ENCODE data around the gene TOMM20.

TOMM20 gene

GRCh38 chr1:235151033-235151432 lies 22.4 kb upstream of the TOMM20 start:
- Histone ChIP-seq H3K4me2 (ENCODE audit: low read length) (no peak overlapping the region), H3K79me2 (no peaks in the 10 kb centered on the region), H3K36me3 (ENCODE audit: control insufficient read depth, insufficient read depth, low read length) (no peaks in the 10 kb centered on the region), H3K9me3 (ENCODE audit: control insufficient read depth, low read length) (no peaks in the 10 kb centered on the region), H2AFZ (no peak overlapping the region), H3K9ac (no peak overlapping the region), H3K4me1 (no peaks in the 10 kb centered on the region), H3K27me3 (ENCODE audit: control insufficient read depth, insufficient read depth, low read length) (no peaks in the 10 kb centered on the region), H3K27ac (no peak overlapping the region), H3K4me3 (ENCODE audit: low read depth, low read length) (no peak overlapping the region)
- TF ChIP-seq CTCF (IDR thresholded peaks at IDR 0.05), result no peak

- Histone ChIP-seq H3K9me3 (ENCODE audit: control insufficient read depth, low read length) (no peaks in the 10 kb centered on the region), H3K27ac (no peak overlapping the region), H3K36me3 (ENCODE audit: control insufficient read depth, insufficient read depth, low read length) (no peaks in the 10 kb centered on the region), H2AFZ (no peak overlapping the region), H3K4me2 (ENCODE audit: low read length) (no peak overlapping the region), H3K4me3 (ENCODE audit: low read depth, low read length) (no peak overlapping the region), H3K9ac (no peak overlapping the region), H3K27me3 (ENCODE audit: control insufficient read depth, insufficient read depth, low read length) (no peaks in the 10 kb centered on the region), H3K79me2 (no peaks in the 10 kb centered on the region), H3K4me1 (no peaks in the 10 kb centered on the region)
- TF ChIP-seq CTCF (IDR thresholded peaks at IDR 0.05), result no peak
Observed at GRCh38 chr1:235149824-235150223, 21.2 kb upstream of the TOMM20 start.

- H3K4me3 ChIP-seq (ENCODE audit: low read depth, low read length), result no peak overlapping the region
- H3K27me3 ChIP-seq (ENCODE audit: control insufficient read depth, insufficient read depth, low read length), result no peaks in the 10 kb centered on the region
- no peak overlapping the region for H3K4me2 ChIP-seq (ENCODE audit: low read length)
- no peaks in the 10 kb centered on the region for H3K36me3 ChIP-seq (ENCODE audit: control insufficient read depth, insufficient read depth, low read length)
- no peaks in the 10 kb centered on the region for H3K79me2 ChIP-seq
- H3K9me3 ChIP-seq (ENCODE audit: control insufficient read depth, low read length), result no peaks in the 10 kb centered on the region
- no peak overlapping the region for H2AFZ ChIP-seq
- no peaks in the 10 kb centered on the region for H3K4me1 ChIP-seq
- H3K9ac ChIP-seq, result no peak overlapping the region
- no peak for TF ChIP-seq CTCF (IDR thresholded peaks at IDR 0.05)
- no peak overlapping the region for H3K27ac ChIP-seq
Observed at GRCh38 chr1:235147269-235147668, 18.6 kb upstream of the TOMM20 start.

GRCh38 chr1:235145639-235146038 lies 17.0 kb upstream of the TOMM20 start:
- no peaks in the 10 kb centered on the region for H3K9me3 ChIP-seq (ENCODE audit: control insufficient read depth, low read length)
- TF ChIP-seq CTCF (IDR thresholded peaks at IDR 0.05), result no peak
- no peak overlapping the region for H3K4me2 ChIP-seq (ENCODE audit: low read length)
- no peaks in the 10 kb centered on the region for H3K4me1 ChIP-seq
- H3K4me3 ChIP-seq (ENCODE audit: low read depth, low read length), result no peak overlapping the region
- H3K9ac ChIP-seq, result no peak overlapping the region
- no peak overlapping the region for H3K27ac ChIP-seq
- no peak overlapping the region for H2AFZ ChIP-seq
- no peaks in the 10 kb centered on the region for H3K27me3 ChIP-seq (ENCODE audit: control insufficient read depth, insufficient read depth, low read length)
- H3K36me3 ChIP-seq (ENCODE audit: control insufficient read depth, insufficient read depth, low read length), result no peaks in the 10 kb centered on the region
- no peaks in the 10 kb centered on the region for H3K79me2 ChIP-seq

- no peaks in the 10 kb centered on the region for H3K36me3 ChIP-seq (ENCODE audit: control insufficient read depth, insufficient read depth, low read length)
- no peak overlapping the region for H3K27ac ChIP-seq
Observed at GRCh38 chr1:235142991-235143390, 14.4 kb upstream of the TOMM20 start.

More at GRCh38 chr1:235142991-235143390, 14.4 kb upstream of the TOMM20 start:
- no peaks in the 10 kb centered on the region for H3K4me1 ChIP-seq
- H3K4me2 ChIP-seq (ENCODE audit: low read length), result no peak overlapping the region
- no peak for TF ChIP-seq CTCF (IDR thresholded peaks at IDR 0.05)
- no peaks in the 10 kb centered on the region for H3K27me3 ChIP-seq (ENCODE audit: control insufficient read depth, insufficient read depth, low read length)
- no peak overlapping the region for H3K4me3 ChIP-seq (ENCODE audit: low read depth, low read length)
- no peaks in the 10 kb centered on the region for H3K79me2 ChIP-seq
- no peak overlapping the region for H2AFZ ChIP-seq
- H3K9me3 ChIP-seq (ENCODE audit: control insufficient read depth, low read length), result no peaks in the 10 kb centered on the region
- H3K9ac ChIP-seq, result no peak overlapping the region
